Measurements from ENCODE around the gene TBC1D13.
"Not testable (repeated sequence)": the region's sequence is repeated elsewhere in the genome, so short reads cannot be mapped to it uniquely, and the experiment has no call there.

TBC1D13 gene

GRCh38 chr9:128851779-128852600 is 64.9 kb downstream of the TBC1D13 start:
- H3K9me3 ChIP-seq (ENCODE audit: control insufficient read depth in 2 of 2, low read length in 2 of 2); H3K4me3 ChIP-seq (ENCODE audit: low read length in 2 of 2); H3K4me1 ChIP-seq (ENCODE audit: control insufficient read depth, insufficient read depth, low read length); H3K27me3 ChIP-seq (ENCODE audit: control insufficient read depth in 1 of 2, insufficient read depth in 2 of 2, low read length in 2 of 2); H3K27ac ChIP-seq (ENCODE audit: low read length); H3K36me3 ChIP-seq (ENCODE audit: control insufficient read depth in 2 of 2, insufficient read depth in 2 of 2, low read length in 2 of 2); H3K9ac ChIP-seq (ENCODE audit: low read length in 2 of 2): not testable (repeated sequence)

GRCh38 chr9:128852646-128853045 is 65.6 kb downstream of the TBC1D13 start:
- H3K4me3 ChIP-seq (ENCODE audit: low read length in 2 of 2); H3K27ac ChIP-seq (ENCODE audit: low read length); H3K36me3 ChIP-seq (ENCODE audit: control insufficient read depth in 2 of 2, insufficient read depth in 2 of 2, low read length in 2 of 2); H3K9ac ChIP-seq (ENCODE audit: low read length in 2 of 2); H3K9me3 ChIP-seq (ENCODE audit: control insufficient read depth in 2 of 2, low read length in 2 of 2); H3K27me3 ChIP-seq (ENCODE audit: control insufficient read depth in 1 of 2, insufficient read depth in 2 of 2, low read length in 2 of 2); H3K4me1 ChIP-seq (ENCODE audit: control insufficient read depth, insufficient read depth, low read length): not testable (repeated sequence)

GRCh38 chr9:128854454-128854853 is 67.4 kb downstream of the TBC1D13 start:
- H3K27ac ChIP-seq (ENCODE audit: low read length); H3K4me3 ChIP-seq (ENCODE audit: low read length in 2 of 2); H3K9me3 ChIP-seq (ENCODE audit: control insufficient read depth in 2 of 2, low read length in 2 of 2); H3K4me1 ChIP-seq (ENCODE audit: control insufficient read depth, insufficient read depth, low read length); H3K27me3 ChIP-seq (ENCODE audit: control insufficient read depth in 1 of 2, insufficient read depth in 2 of 2, low read length in 2 of 2); H3K36me3 ChIP-seq (ENCODE audit: control insufficient read depth in 2 of 2, insufficient read depth in 2 of 2, low read length in 2 of 2); H3K9ac ChIP-seq (ENCODE audit: low read length in 2 of 2): not testable (repeated sequence)

- not testable (repeated sequence) for H3K9me3 ChIP-seq (ENCODE audit: control insufficient read depth in 2 of 2, low read length in 2 of 2); H3K27me3 ChIP-seq (ENCODE audit: control insufficient read depth in 1 of 2, insufficient read depth in 2 of 2, low read length in 2 of 2); H3K9ac ChIP-seq (ENCODE audit: low read length in 2 of 2); H3K36me3 ChIP-seq (ENCODE audit: control insufficient read depth in 2 of 2, insufficient read depth in 2 of 2, low read length in 2 of 2); H3K4me3 ChIP-seq (ENCODE audit: low read length in 2 of 2); H3K27ac ChIP-seq (ENCODE audit: low read length); H3K4me1 ChIP-seq (ENCODE audit: control insufficient read depth, insufficient read depth, low read length)
Measured at GRCh38 chr9:128858476-128858875, 71.4 kb downstream of the TBC1D13 start.

All from stomach smooth muscle (tissue), 2 donors.